Measurements from ENCODE around the gene BNIP2.
A peak's percentile ranks its signal among the peaks of the same experiment; 100 is the strongest.

DNA sequence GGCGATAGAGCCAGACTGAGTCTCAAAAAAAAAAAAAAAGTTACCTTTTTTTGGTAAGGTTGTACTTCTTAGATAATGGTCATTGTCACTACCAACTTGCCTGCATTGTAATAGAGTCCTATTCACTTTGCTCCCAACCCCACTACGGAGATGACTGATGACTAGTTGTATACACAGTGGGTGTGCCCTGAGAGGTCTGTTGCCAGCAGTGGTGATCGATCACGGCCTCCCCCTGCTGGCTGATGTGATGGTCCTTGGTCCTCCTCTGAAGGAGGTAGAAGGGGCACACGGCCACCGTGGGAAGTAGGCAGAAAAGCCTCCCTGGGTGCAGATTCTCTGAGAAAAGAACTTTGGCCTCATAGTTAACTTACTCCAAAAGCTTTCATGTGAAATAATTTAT lies 66.8 kb downstream of the BNIP2 start:
- TF ChIP-seq, protein P1, sequence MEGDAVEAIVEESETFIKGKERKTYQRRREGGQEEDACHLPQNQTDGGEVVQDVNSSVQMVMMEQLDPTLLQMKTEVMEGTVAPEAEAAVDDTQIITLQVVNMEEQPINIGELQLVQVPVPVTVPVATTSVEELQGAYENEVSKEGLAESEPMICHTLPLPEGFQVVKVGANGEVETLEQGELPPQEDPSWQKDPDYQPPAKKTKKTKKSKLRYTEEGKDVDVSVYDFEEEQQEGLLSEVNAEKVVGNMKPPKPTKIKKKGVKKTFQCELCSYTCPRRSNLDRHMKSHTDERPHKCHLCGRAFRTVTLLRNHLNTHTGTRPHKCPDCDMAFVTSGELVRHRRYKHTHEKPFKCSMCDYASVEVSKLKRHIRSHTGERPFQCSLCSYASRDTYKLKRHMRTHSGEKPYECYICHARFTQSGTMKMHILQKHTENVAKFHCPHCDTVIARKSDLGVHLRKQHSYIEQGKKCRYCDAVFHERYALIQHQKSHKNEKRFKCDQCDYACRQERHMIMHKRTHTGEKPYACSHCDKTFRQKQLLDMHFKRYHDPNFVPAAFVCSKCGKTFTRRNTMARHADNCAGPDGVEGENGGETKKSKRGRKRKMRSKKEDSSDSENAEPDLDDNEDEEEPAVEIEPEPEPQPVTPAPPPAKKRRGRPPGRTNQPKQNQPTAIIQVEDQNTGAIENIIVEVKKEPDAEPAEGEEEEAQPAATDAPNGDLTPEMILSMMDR (IDR thresholded peaks at IDR 0.05) = peak; percentile 74
- TF ChIP-seq MAZ (IDR thresholded peaks at IDR 0.05; ENCODE audit: borderline replicate concordance, low read depth, low read length) = no peak
- TF ChIP-seq, protein P2, sequence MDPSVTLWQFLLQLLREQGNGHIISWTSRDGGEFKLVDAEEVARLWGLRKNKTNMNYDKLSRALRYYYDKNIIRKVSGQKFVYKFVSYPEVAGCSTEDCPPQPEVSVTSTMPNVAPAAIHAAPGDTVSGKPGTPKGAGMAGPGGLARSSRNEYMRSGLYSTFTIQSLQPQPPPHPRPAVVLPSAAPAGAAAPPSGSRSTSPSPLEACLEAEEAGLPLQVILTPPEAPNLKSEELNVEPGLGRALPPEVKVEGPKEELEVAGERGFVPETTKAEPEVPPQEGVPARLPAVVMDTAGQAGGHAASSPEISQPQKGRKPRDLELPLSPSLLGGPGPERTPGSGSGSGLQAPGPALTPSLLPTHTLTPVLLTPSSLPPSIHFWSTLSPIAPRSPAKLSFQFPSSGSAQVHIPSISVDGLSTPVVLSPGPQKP (IDR thresholded peaks at IDR 0.05; ENCODE audit: low read depth, low read length) = no peak
